A549 (cell line): ENCODE data around the gene RPA3. TPM values are rescaled to one million over a fixed set of nuclear protein-coding genes. Genes with fewer than 3 reads are reported as not detected.

Experiments
- ATAC-seq, 2 experiments: fragments of 200-7000 bp in 1 of 2; fragments of >200 bp in 1 of 2; cut with Nextera tagmentation in 1 of 2; cut with Tn5 transposase in 1 of 2; 3 replicates each; pipeline versions ENCODE4 v1.8.0 to v1.9.1; 2018 to 2020; ENCODE audit warnings: mild to moderate bottlenecking in 1 of 2, moderate library complexity in 1 of 2
- CTCF ChIA-PET: fragments of 300-600 bp; sonication (Branson Sonifier 250); formaldehyde crosslinking; extraction: SDS; loops from one replicate; lab custom pipeline; 2021; ENCODE audit warnings: antibody characterized with exemption, inconsistent platforms; lab: Yijun Ruan, JAX
- POLR2A ChIA-PET: fragments of 350-600 bp; formaldehyde crosslinking; extraction: SDS; loops from one replicate; lab custom pipeline; 2021; ENCODE audit warnings: antibody characterized with exemption, inconsistent platforms; lab: Yijun Ruan, JAX
- DNase-seq, 2 experiments: peaks; one replicate each; pipeline versions ENCODE4 v3.0.0 to v3.0.0-alpha.2; 2011 to 2016; ENCODE audit warnings: low read depth in 1 of 2, low spot score in 1 of 2
- FAIRE-seq: peaks from 2 replicates; lab custom pipeline; 2011; peaks lifted over from hg19 to GRCh38; lab: Jason Lieb, UNC
- H3K27ac ChIP-seq, 2 experiments: fragments of >200 bp; sonication (Bioruptor Twin); formaldehyde crosslinking; 3 replicates each; pipeline ENCODE4 v1.5.1; 2016 to 2017
- H3K4me1 ChIP-seq: fragments of >200 bp; sonication (Bioruptor Twin); formaldehyde crosslinking; 3 replicates; pipeline ENCODE4 v1.6.1; 2016
- H3K4me2 ChIP-seq: fragments of >200 bp; sonication (Bioruptor Twin); formaldehyde crosslinking; 3 replicates; pipeline ENCODE4 v1.6.1; 2016
- H3K4me3 ChIP-seq: fragments of >200 bp; sonication (Bioruptor Twin); formaldehyde crosslinking; 3 replicates; pipeline ENCODE4 v1.5.1; 2016
- H3K9me3 ChIP-seq: fragments of >200 bp; sonication (Bioruptor Twin); formaldehyde crosslinking; 3 replicates; pipeline ENCODE4 v1.6.1; 2016
- EP300 ChIP-seq, 2 experiments: fragments of >200 bp; sonication (Bioruptor Twin); formaldehyde crosslinking; IDR thresholded peaks; 2 replicates in 1 of 2; 3 replicates in 1 of 2; pipeline ENCODE4 v1.6.1; 2016 to 2017
- ESRRA ChIP-seq: fragments of 150-350 bp; IDR thresholded peaks from 2 replicates; pipeline ENCODE4 v1.6.1; 2014; ENCODE audit warnings: mild to moderate bottlenecking, low read length, borderline replicate concordance
- GATA3 ChIP-seq: IDR thresholded peaks from 2 replicates; pipeline ENCODE4 v1.6.1; 2012; ENCODE audit warnings: borderline replicate concordance
- HOXA7 ChIP-seq: fragments of 250-450 bp; sonication (Bioruptor Pico); IDR thresholded peaks from 2 replicates; pipeline ENCODE4 v1.5.0; 2020; ENCODE audit warnings: mild to moderate bottlenecking, moderate library complexity
- HOXB13 ChIP-seq: fragments of 250-450 bp; sonication (Bioruptor Pico); IDR thresholded peaks from 2 replicates; pipeline ENCODE4 v1.5.0; 2020; ENCODE audit warnings: low read depth, mild to moderate bottlenecking, moderate library complexity
- JUNB ChIP-seq: fragments of >200 bp; sonication (Bioruptor Twin); formaldehyde crosslinking; IDR thresholded peaks from 2 replicates; pipeline ENCODE4 v1.6.1; 2016
- MAFK ChIP-seq: fragments of 450-650 bp; IDR thresholded peaks from 2 replicates; pipeline ENCODE4 v1.6.1; 2014; ENCODE audit not compliant: partially characterized antibody
- MAZ ChIP-seq: fragments of 150-350 bp; IDR thresholded peaks from 2 replicates; pipeline ENCODE4 v1.6.1; 2014; ENCODE audit warnings: antibody characterized with exemption, low read depth, low read length, borderline replicate concordance
- MYC ChIP-seq: IDR thresholded peaks from 2 replicates; pipeline ENCODE4 v1.6.1; 2012; ENCODE audit warnings: mild to moderate bottlenecking, inconsistent platforms, low read length, improper control_type of control experiment, borderline replicate concordance
- PHF8 ChIP-seq: fragments of 200-600 bp; sonication (generic); IDR thresholded peaks from 2 replicates; pipeline ENCODE4 v1.6.1; 2016; ENCODE audit warnings: low read depth, mild to moderate bottlenecking, antibody characterized with exemption, moderate library complexity, borderline replicate concordance
- RAD21 ChIP-seq, 2 experiments: fragments of >200 bp in 1 of 2; sonication (Bioruptor Twin) in 1 of 2; formaldehyde crosslinking in 1 of 2; IDR thresholded peaks in 1 of 2; conservative IDR thresholded peaks in 1 of 2; 2 replicates in 1 of 2; 3 replicates in 1 of 2; pipeline ENCODE4 v1.6.1; 2012 to 2018; ENCODE audit warnings: inconsistent platforms in 1 of 2
- SREBF2 ChIP-seq: fragments of 450-650 bp; IDR thresholded peaks from 2 replicates; pipeline ENCODE4 v1.6.1; 2014; ENCODE audit warnings: mild to moderate bottlenecking, moderate library complexity
- ZC3H11A ChIP-seq: fragments of 450-650 bp; IDR thresholded peaks from 2 replicates; pipeline ENCODE4 v1.6.1; 2014; ENCODE audit warnings: antibody characterized with exemption, mild to moderate bottlenecking
- ZFP36 ChIP-seq: fragments of 450-650 bp; IDR thresholded peaks from 2 replicates; pipeline ENCODE4 v1.6.1; 2014; ENCODE audit warnings: borderline replicate concordance; ENCODE audit not compliant: partially characterized antibody
- ZSCAN20 ChIP-seq: fragments of 250-450 bp; sonication (Bioruptor Pico); IDR thresholded peaks from 2 replicates; pipeline ENCODE4 v1.8.0; 2022; ENCODE audit warnings: mild to moderate bottlenecking, moderate library complexity
- WGBS: methylation state at CpG from one replicate; pipeline ENCODE4 v1.1.6; 2017; ENCODE audit errors: missing lambda C conversion rate; 5-methylcytosine and 5-hydroxymethylcytosine counted together
- polyA plus RNA-seq, 4 experiments: library from polyadenylated mRNA; depleted of rRNA in 3 of 4; stranded (reverse); fragments of >200 nt; fragmentation: RNase III in 1 of 4; extraction: RNeasy Plus Mini Kit Qiagen cat#74134 plus additional on column Dnase treatment in 1 of 4; gene quantifications; 2 replicates in 3 of 4; 3 replicates in 1 of 4; pipeline ENCODE4 v1.2.3, GENCODE V29; 2011 to 2017
- TF ChIP-seq, protein P1 (sequence below): fragments of >200 bp; sonication (Bioruptor Twin); formaldehyde crosslinking; IDR thresholded peaks from 3 replicates; pipeline ENCODE4 v1.5.1; 2016
- TF ChIP-seq, protein P2 (sequence below): fragments of 250-450 bp; sonication (Bioruptor Pico); IDR thresholded peaks from 2 replicates; pipeline ENCODE4 v1.5.0; 2020; ENCODE audit warnings: low read depth, mild to moderate bottlenecking, moderate library complexity
- TF ChIP-seq, protein P3 (sequence below): IDR thresholded peaks from 2 replicates; pipeline ENCODE4 v1.6.1; 2012; ENCODE audit warnings: low read depth, borderline replicate concordance
- TF ChIP-seq, protein P4 (sequence below): IDR thresholded peaks from 2 replicates; pipeline ENCODE4 v1.6.1; 2012

Gene RPA3
- polyA plus RNA-seq, 2 of the 4 experiments (the other 2 are of a cell fraction), result 95.1 to 129 TPM

DNA sequence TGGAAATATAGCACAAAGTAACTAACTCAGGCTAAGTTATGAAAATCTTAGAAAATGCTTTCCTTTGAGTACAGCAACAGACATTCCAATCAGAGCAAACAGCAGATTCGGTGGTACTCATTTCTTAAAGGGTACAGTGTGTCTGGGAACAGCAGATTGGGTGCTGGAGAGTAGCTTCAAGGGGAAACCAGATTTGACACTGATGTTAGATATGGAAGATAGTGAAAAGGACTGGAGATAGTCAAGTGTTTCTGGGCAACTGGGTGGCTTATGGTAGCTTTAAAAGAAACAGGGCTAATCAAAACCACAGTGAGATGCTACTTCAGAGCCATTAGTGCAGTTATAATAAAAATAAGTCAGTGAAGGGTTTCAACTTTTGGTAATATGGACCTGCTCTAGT lies 89.9 kb downstream of the RPA3 start:
- H3K9me3 ChIP-seq, result peaks cover 11% of the 10 kb centered on the region
- no peak for FAIRE-seq

DNA sequence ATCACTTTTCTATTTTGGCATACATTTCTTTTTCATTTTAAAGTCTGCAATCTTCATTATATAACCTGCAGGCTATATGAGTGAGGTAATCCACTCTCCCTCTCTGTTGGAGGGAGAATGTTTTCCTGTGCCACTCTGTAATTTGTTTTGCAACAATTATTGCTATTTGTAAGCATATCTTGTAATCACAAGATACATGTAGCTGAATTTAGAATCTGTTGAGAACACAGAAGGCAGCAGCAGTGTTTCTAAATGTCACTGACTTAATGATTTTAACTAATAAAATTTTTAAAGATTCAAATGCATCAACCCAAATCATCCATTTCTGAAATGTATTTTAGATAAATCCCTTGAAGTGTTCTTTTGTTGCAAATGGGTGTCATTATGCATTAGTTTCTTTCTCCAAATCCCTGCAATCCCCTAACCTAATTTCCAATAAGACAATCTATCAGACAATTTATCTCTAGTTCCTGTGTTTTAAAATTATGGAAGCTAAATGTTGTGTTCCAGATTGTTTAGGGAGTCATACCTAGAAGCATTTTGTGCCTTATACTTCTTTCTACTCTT lies 97.7 kb downstream of the RPA3 start:
- DNase-seq, result no peak
- CTCF ChIA-PET, result no interaction called here
- H3K9me3 ChIP-seq, result no peaks in the 10 kb centered on the region
- no peak overlapping the region for H3K4me3 ChIP-seq
- no peak overlapping the region for H3K27ac ChIP-seq
- no peak for FAIRE-seq
- TF ChIP-seq, protein P1, sequence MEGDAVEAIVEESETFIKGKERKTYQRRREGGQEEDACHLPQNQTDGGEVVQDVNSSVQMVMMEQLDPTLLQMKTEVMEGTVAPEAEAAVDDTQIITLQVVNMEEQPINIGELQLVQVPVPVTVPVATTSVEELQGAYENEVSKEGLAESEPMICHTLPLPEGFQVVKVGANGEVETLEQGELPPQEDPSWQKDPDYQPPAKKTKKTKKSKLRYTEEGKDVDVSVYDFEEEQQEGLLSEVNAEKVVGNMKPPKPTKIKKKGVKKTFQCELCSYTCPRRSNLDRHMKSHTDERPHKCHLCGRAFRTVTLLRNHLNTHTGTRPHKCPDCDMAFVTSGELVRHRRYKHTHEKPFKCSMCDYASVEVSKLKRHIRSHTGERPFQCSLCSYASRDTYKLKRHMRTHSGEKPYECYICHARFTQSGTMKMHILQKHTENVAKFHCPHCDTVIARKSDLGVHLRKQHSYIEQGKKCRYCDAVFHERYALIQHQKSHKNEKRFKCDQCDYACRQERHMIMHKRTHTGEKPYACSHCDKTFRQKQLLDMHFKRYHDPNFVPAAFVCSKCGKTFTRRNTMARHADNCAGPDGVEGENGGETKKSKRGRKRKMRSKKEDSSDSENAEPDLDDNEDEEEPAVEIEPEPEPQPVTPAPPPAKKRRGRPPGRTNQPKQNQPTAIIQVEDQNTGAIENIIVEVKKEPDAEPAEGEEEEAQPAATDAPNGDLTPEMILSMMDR, result no peak
- TF ChIP-seq, protein P2, sequence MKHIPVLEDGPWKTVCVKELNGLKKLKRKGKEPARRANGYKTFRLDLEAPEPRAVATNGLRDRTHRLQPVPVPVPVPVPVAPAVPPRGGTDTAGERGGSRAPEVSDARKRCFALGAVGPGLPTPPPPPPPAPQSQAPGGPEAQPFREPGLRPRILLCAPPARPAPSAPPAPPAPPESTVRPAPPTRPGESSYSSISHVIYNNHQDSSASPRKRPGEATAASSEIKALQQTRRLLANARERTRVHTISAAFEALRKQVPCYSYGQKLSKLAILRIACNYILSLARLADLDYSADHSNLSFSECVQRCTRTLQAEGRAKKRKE (CRISPR knock-in tag), result no peak
- TF ChIP-seq ZC3H11A, result no peak
- no peak for TF ChIP-seq MAZ
- no peak for TF ChIP-seq GATA3
- POLR2A ChIA-PET, result no interaction called here
- no peak for ATAC-seq
- H3K4me1 ChIP-seq, result no peaks in the 10 kb centered on the region
- no peak overlapping the region for H3K4me2 ChIP-seq

More for the DNA sequence above, 89.9 kb downstream of the RPA3 start:
- Histone ChIP-seq H3K4me1 (no peaks in the 10 kb centered on the region), H3K4me3 (no peak overlapping the region), H3K4me2 (no peak overlapping the region), H3K27ac (no peak overlapping the region)
- no peak for ATAC-seq
- CTCF ChIA-PET, result interaction anchor here (0.6 kb wide), 1 partner anchor 1695 kb away, joined by 3 read pairs; no protein-coding TSS in a partner anchor
- TF ChIP-seq RAD21 (conservative IDR thresholded peaks at IDR 0.05 in 1 of 2, IDR thresholded peaks at IDR 0.05 in 1 of 2), result no peak
- no peak for TF ChIP-seq HOXA7 (CRISPR knock-in tag)
- TF ChIP-seq ZFP36, result no peak
- no peak for TF ChIP-seq ESRRA
- TF ChIP-seq JUNB, result no peak
- no peak for TF ChIP-seq SREBF2
- TF ChIP-seq MAFK, result no peak
- TF ChIP-seq MAZ, result no peak
- no peak for TF ChIP-seq HOXB13
- TF ChIP-seq, protein P3, sequence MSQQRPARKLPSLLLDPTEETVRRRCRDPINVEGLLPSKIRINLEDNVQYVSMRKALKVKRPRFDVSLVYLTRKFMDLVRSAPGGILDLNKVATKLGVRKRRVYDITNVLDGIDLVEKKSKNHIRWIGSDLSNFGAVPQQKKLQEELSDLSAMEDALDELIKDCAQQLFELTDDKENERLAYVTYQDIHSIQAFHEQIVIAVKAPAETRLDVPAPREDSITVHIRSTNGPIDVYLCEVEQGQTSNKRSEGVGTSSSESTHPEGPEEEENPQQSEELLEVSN, result no peak
- no peak for TF ChIP-seq ZSCAN20 (CRISPR knock-in tag)
- no peak for TF ChIP-seq PHF8
- TF ChIP-seq, protein P4, sequence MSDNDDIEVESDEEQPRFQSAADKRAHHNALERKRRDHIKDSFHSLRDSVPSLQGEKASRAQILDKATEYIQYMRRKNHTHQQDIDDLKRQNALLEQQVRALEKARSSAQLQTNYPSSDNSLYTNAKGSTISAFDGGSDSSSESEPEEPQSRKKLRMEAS, result no peak
- TF ChIP-seq, protein P1, result no peak
- TF ChIP-seq EP300 (IDR thresholded peaks at IDR 0.05), result no peak
- TF ChIP-seq MYC, result no peak
- POLR2A ChIA-PET, result no interaction called here
- no peak for DNase-seq
- 25% methylated on average over 1 of the region's 1 CpG for WGBS
